IMR-90 (cell line): ENCODE measurements around the gene GALNT4. TPM values are rescaled to one million over a fixed set of nuclear protein-coding genes. Genes with fewer than 3 reads are reported as not detected.

Experiments
- ATAC-seq: fragments of 200-7000 bp; cut with Tn5 transposase; 2 replicates; pipeline ENCODE4 v1.9.1; 2020; ENCODE audit warnings: low read depth, mild to moderate bottlenecking, moderate library complexity
- BruUV-seq: library from RNA; stranded (reverse); fragments of 400-500 nt; replicated peaks from 2 replicates; lab custom pipeline; 2021; lab: Mats Ljungman, UMichigan
- CTCF ChIA-PET: fragments of 300-600 bp; formaldehyde crosslinking; extraction: SDS; loops from one replicate; lab custom pipeline; 2021; ENCODE audit warnings: antibody characterized with exemption; lab: Yijun Ruan, JAX
- POLR2A ChIA-PET: fragments of 300-600 bp; sonication (Branson Sonifier 250); formaldehyde crosslinking; loops from one replicate; lab custom pipeline; 2022; ENCODE audit warnings: antibody characterized with exemption; ENCODE audit not compliant: unreplicated experiment; lab: Charles Lee
- DNase-seq: peaks from one replicate; pipeline ENCODE4 v3.0.0; 2013
- H2AFZ ChIP-seq: replicated peaks from 2 replicates; pipeline ENCODE3; 2013; ENCODE audit warnings: low read length, mild to moderate bottlenecking; ENCODE audit not compliant: poor library complexity
- H2AK5ac ChIP-seq: 2 replicates; pipeline ENCODE4 v1.6.1; 2013; ENCODE audit warnings: low read depth, low read length, inconsistent platforms
- H2AK9ac ChIP-seq: replicated peaks from 2 replicates; pipeline ENCODE3; 2013; ENCODE audit warnings: mild to moderate bottlenecking, low read depth, low read length, moderate library complexity; ENCODE audit not compliant: poor library complexity
- H2BK120ac ChIP-seq: 2 replicates; pipeline ENCODE4 v1.6.1; 2013; ENCODE audit warnings: low read depth, low read length, inconsistent platforms
- H2BK15ac ChIP-seq: 3 replicates; pipeline ENCODE4 v1.6.1; 2013; ENCODE audit warnings: low read depth, low read length, inconsistent platforms
- H2BK20ac ChIP-seq: 2 replicates; pipeline ENCODE4 v1.6.1; 2013; ENCODE audit warnings: low read depth, mild to moderate bottlenecking, inconsistent platforms, low read length, moderate library complexity
- H2BK5ac ChIP-seq: 2 replicates; pipeline ENCODE4 v1.6.1; 2013; ENCODE audit warnings: mild to moderate bottlenecking, low read depth, low read length, inconsistent platforms; ENCODE audit not compliant: poor library complexity, severe bottlenecking
- H3K14ac ChIP-seq: replicated peaks from 2 replicates; pipeline ENCODE4 v1.6.1; 2013; ENCODE audit warnings: low read depth, low read length, inconsistent platforms
- H3K18ac ChIP-seq: 2 replicates; pipeline ENCODE4 v1.6.1; 2013; ENCODE audit warnings: low read depth, low read length, control low read depth
- H3K23ac ChIP-seq: 2 replicates; pipeline ENCODE4 v1.6.1; 2013; ENCODE audit warnings: low read depth, low read length, inconsistent platforms
- H3K27ac ChIP-seq: 2 replicates; pipeline ENCODE4 v1.5.1; 2013; ENCODE audit warnings: mild to moderate bottlenecking, control low read depth, low read length; ENCODE audit not compliant: insufficient read depth
- H3K27me3 ChIP-seq: 2 replicates; pipeline ENCODE4 v1.6.1; 2013; ENCODE audit warnings: low read length; ENCODE audit not compliant: control insufficient read depth, insufficient read depth
- H3K36me3 ChIP-seq: 2 replicates; pipeline ENCODE4 v1.6.1; 2013; ENCODE audit warnings: low read length, mixed read lengths; ENCODE audit not compliant: control insufficient read depth, insufficient read depth
- H3K4ac ChIP-seq: 2 replicates; pipeline ENCODE4 v1.6.1; 2013; ENCODE audit warnings: low read depth, low read length, inconsistent platforms
- H3K4me1 ChIP-seq: 2 replicates; pipeline ENCODE4 v1.6.1; 2013; ENCODE audit warnings: low read length, mixed read lengths; ENCODE audit not compliant: control insufficient read depth, insufficient read depth
- H3K4me2 ChIP-seq: 2 replicates; pipeline ENCODE4 v1.6.1; 2013; ENCODE audit warnings: low read depth, mild to moderate bottlenecking, control low read depth, low read length, moderate library complexity
- H3K4me3 ChIP-seq: 2 replicates; pipeline ENCODE4 v1.5.1; 2013; ENCODE audit warnings: low read depth, mild to moderate bottlenecking, control low read depth, low read length, moderate library complexity; ENCODE audit not compliant: insufficient read depth
- H3K56ac ChIP-seq: 2 replicates; pipeline ENCODE4 v1.6.1; 2013; ENCODE audit warnings: low read length, inconsistent platforms; ENCODE audit not compliant: insufficient read depth; ENCODE audit errors: extremely low read depth
- H3K79me1 ChIP-seq, 2 experiments: 2 replicates each; pipeline ENCODE4 v1.6.1; 2013; ENCODE audit warnings: low read length in 2 of 2, inconsistent platforms in 1 of 2, low read depth in 1 of 2
- H3K9ac ChIP-seq: 2 replicates; pipeline ENCODE4 v1.6.1; 2013; ENCODE audit warnings: low read depth, low read length, control low read depth
- H3K9me1 ChIP-seq: 2 replicates; pipeline ENCODE4 v1.6.1; 2013; ENCODE audit warnings: low read length, inconsistent platforms; ENCODE audit not compliant: insufficient read depth
- H3K9me3 ChIP-seq: 2 replicates; pipeline ENCODE4 v1.6.1; 2013; ENCODE audit warnings: low read length; ENCODE audit not compliant: control insufficient read depth, insufficient read depth
- H4K20me1 ChIP-seq: 2 replicates; pipeline ENCODE4 v1.6.1; 2013; ENCODE audit warnings: low read length, inconsistent platforms; ENCODE audit not compliant: insufficient read depth
- H4K5ac ChIP-seq: 2 replicates; pipeline ENCODE4 v1.6.1; 2013; ENCODE audit warnings: mild to moderate bottlenecking, low read depth, low read length, control low read depth
- H4K8ac ChIP-seq, 2 experiments: 2 replicates each; pipeline ENCODE4 v1.6.1; 2013; ENCODE audit warnings: low read depth in 2 of 2, low read length in 2 of 2, control low read depth in 1 of 2, inconsistent platforms in 1 of 2
- H4K91ac ChIP-seq: 2 replicates; pipeline ENCODE4 v1.6.1; 2013; ENCODE audit warnings: low read depth, low read length, inconsistent platforms; ENCODE audit not compliant: insufficient read depth
- MAFK ChIP-seq: IDR thresholded peaks from 2 replicates; pipeline ENCODE4 v1.6.1; 2012; ENCODE audit warnings: low read depth, low read length, improper control_type of control experiment
- POLR2A ChIP-seq: IDR thresholded peaks from 2 replicates; pipeline ENCODE4 v1.6.1; 2012; ENCODE audit warnings: mild to moderate bottlenecking, low read depth, low read length
- WGBS, 2 experiments: methylation state at CpG; one replicate each; pipeline versions ENCODE4 v1.1.5 to v1.1.7; 2013; ENCODE audit warnings: missing lambda C conversion rate in 2 of 2; ENCODE audit not compliant: insufficient read length in 1 of 2; ENCODE audit errors: extremely low coverage in 2 of 2; 5-methylcytosine and 5-hydroxymethylcytosine counted together
- dilution Hi-C: fragments of 300-500 bp; cut with HindIII; formaldehyde crosslinking; loops from one replicate; pipeline ENCODE4 v1.14.3; 2018; ENCODE audit warnings: low sequenced_read_pairs; ENCODE audit not compliant: unreplicated experiment
- in situ Hi-C: fragments of 300-500 bp; cut with MboI; formaldehyde crosslinking; loops from 3 replicates; pipeline ENCODE4 v1.14.3; 2019; ENCODE audit warnings: low sequenced_read_pairs, inconsistent platforms, mixed read lengths
- intact Hi-C: fragments of 100-400 bp; cut with micrococcal nuclease; formaldehyde crosslinking; loops from 2 replicates; pipeline ENCODE4 v1.10.0; 2022
- polyA plus RNA-seq, 3 experiments: library from polyadenylated mRNA; depleted of rRNA; stranded (reverse); fragments of >200 nt; gene quantifications; 2 replicates each; pipeline ENCODE4 v1.2.3, GENCODE V29; 2012; ENCODE audit warnings: low replicate concordance in 1 of 3
- total RNA-seq: library from RNA; depleted of rRNA; stranded (reverse); fragments of >200 nt; gene quantifications from 2 replicates; pipeline ENCODE4 v1.2.3, GENCODE V29; 2012
- TF ChIP-seq, protein P1 (sequence below): conservative IDR thresholded peaks from 2 replicates; pipeline ENCODE4 v1.5.1; 2012; ENCODE audit warnings: mild to moderate bottlenecking, low read depth, low read length, improper control_type of control experiment

GALNT4 gene
- total and polyA plus RNA-seq, 2 of the 4 experiments (the other 2 are of a cell fraction) = 2.6 to 9.0 TPM

DNA sequence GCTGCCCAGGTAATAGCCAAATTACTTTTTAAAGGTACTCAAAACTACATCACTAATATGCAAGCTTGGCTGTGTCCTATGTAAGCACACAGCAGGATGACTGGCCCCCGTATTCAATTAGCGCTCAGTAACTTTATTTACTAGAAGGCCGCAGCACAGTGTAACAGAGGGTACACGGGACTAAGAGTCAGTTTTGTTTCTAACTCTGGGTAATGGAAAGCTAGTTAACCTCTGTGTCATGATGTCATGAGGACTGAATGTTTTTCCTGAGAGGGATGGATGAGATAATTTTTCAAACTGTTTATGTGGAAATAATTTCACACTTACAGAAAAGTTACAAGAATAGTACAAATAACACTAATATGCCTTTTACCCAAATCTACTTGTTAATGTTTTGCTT lies 27.1 kb downstream of the GALNT4 start:
- Histone ChIP-seq H2AFZ (no peak overlapping the region), H4K20me1 (no peaks in the 10 kb centered on the region), H3K4me2 (no peak overlapping the region), H2BK20ac (no peak overlapping the region), H3K9me1 (peaks cover 10% of the 10 kb centered on the region), H3K18ac (no peak overlapping the region), H3K36me3 (0 out of 2 replicates have a peak, but pooled peaks cover 2% of the 10 kb centered on the region), H3K14ac (no peak overlapping the region), H4K5ac (no peak overlapping the region), H3K56ac (no peak overlapping the region), H2AK9ac (no peak overlapping the region), H3K9ac (no peak overlapping the region), H3K27me3 (no peaks in the 10 kb centered on the region), H4K91ac (no peak overlapping the region), H3K4me1 (peaks cover 6% of the 10 kb centered on the region), H4K8ac (no peak overlapping the region), H2BK15ac (no peak overlapping the region), H2BK5ac (no peak overlapping the region), H3K23ac (no peak overlapping the region), H2AK5ac (no peak overlapping the region), H3K4ac (no peak overlapping the region), H3K4me3 (no peak overlapping the region), H3K27ac (no peak overlapping the region), H2BK120ac (no peak overlapping the region), H3K79me1 (peaks cover 0 to 10% of the 10 kb centered on the region in 2 experiments; a peak in 1 of 4 replicates), H3K9me3 (no peaks in the 10 kb centered on the region)
- DNase-seq (peak; percentile 14), ATAC-seq (no peak)
- intact Hi-C loops = no loop called here
- POLR2A ChIA-PET = no interaction called here
- TF ChIP-seq, protein P1, sequence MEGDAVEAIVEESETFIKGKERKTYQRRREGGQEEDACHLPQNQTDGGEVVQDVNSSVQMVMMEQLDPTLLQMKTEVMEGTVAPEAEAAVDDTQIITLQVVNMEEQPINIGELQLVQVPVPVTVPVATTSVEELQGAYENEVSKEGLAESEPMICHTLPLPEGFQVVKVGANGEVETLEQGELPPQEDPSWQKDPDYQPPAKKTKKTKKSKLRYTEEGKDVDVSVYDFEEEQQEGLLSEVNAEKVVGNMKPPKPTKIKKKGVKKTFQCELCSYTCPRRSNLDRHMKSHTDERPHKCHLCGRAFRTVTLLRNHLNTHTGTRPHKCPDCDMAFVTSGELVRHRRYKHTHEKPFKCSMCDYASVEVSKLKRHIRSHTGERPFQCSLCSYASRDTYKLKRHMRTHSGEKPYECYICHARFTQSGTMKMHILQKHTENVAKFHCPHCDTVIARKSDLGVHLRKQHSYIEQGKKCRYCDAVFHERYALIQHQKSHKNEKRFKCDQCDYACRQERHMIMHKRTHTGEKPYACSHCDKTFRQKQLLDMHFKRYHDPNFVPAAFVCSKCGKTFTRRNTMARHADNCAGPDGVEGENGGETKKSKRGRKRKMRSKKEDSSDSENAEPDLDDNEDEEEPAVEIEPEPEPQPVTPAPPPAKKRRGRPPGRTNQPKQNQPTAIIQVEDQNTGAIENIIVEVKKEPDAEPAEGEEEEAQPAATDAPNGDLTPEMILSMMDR = no peak
- TF ChIP-seq MAFK = no peak
- TF ChIP-seq POLR2A = no peak
- no TSS peak for BruUV-seq
- dilution Hi-C loops = no loop called here
- CTCF ChIA-PET = interaction anchor here (1.9 kb wide), 1 partner anchor 478 kb away, joined by 9 read pairs; no protein-coding TSS in a partner anchor
- WGBS, 2 experiments = no CpG with 5 or more reads among the region's 4 CpGs
- in situ Hi-C loops = no loop called here
